PC-9 (cell line): Measurements from ENCODE around the gene ANAPC10.
"Not testable (repeated sequence)": the region's sequence is repeated elsewhere in the genome, so short reads cannot be mapped to it uniquely, and the experiment has no call there.

Source experiments
- CTCF ChIP-seq: fragments of 200-600 bp; sonication (generic); conservative IDR thresholded peaks from 2 replicates; pipeline ENCODE4 v1.6.1; 2017; ENCODE audit warnings: mixed run types, antibody characterized with exemption, mild to moderate bottlenecking, moderate library complexity
- EZH2 ChIP-seq: fragments of 200-600 bp; sonication (generic); IDR thresholded peaks from 2 replicates; pipeline ENCODE4 v1.8.0; 2017; ENCODE audit warnings: antibody characterized with exemption, low read depth

DNA sequence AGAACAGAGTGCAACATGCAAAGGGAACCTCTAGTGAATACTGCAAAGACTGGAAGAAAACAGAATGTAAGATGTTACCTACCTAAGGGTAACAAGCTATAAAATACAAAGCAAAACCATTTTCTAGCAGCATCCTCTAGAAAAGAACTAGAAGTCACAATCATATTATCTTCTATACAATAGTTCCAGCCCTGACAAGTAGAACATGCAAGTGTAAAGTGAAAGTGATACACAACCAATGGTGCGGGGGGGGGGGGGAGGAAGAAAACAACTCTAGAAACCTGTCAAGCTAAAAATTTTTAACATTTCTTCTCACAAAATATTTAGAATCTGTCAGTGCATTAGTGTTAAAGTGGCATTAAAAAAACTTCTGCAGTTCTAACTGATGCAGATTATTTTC lies 38.2 kb upstream of the ANAPC10 start:
- not testable (repeated sequence) for TF ChIP-seq CTCF, EZH2
